NCI-H128 (cell line): ENCODE data around the gene KCNJ9.
"Not testable (repeated sequence)": the region's sequence is repeated elsewhere in the genome, so short reads cannot be mapped to it uniquely, and the experiment has no call there.

Experiments used
- DNase-seq: peaks from one replicate; lab custom pipeline; 2025; ENCODE audit not compliant: unreplicated experiment; lab: John Stamatoyannopoulos, UW

KCNJ9 gene

GRCh38 chr1:160124705-160125478 lies 43.6 kb downstream of the KCNJ9 start:
- no peak for DNase-seq

GRCh38 chr1:160125746-160126145 lies 44.4 kb downstream of the KCNJ9 start:
- no peak for DNase-seq

- DNase-seq = not testable (repeated sequence)
Observed at GRCh38 chr1:160126342-160126741, 45.0 kb downstream of the KCNJ9 start.

DNA sequence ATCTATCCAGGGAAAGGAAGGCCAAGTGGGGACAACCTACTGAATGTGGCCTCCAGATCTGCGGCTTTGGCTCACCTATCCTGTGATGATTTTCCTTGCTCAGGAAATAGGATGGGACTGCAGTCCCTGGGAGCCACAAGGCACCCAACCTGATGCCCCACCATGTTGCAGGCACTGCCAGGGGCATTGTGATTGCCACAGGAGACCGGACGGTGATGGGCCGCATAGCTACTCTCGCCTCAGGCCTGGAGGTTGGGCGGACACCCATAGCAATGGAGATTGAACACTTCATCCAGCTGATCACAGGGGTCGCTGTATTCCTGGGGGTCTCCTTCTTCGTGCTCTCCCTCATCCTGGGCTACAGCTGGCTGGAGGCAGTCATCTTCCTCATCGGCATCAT lies 46.0 kb downstream of the KCNJ9 start:
- DNase-seq = no peak

DNA sequence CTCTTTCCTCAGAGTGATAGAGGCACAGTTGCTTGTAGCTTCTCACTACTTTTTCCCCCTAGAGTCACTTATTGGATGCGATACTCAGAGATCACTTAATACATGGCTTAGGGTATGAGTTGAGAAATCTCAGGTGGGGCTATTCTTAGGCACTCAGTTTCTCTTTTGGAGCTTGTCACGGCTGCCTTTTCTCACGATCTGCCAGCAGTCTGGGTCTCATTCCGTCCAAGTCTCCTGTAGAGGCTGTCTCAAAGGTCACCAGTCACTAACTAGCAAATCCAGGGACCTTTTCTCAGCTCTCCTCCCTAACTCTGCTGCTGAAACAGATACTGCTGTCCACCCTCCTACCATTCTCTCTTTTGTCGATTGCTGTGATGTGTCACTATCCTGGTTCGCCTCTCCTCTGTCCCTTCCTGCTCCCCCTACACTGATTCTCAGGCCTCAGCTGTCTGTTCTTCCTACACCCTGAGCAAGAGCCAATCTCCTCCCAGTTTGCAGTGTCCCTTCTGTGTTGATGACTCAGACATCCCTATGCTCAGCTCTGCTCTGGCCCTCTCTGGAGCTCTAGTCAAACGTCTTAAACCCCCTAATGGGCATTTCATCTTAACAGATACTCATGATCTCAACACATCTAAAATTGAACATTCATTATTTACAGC lies 46.7 kb downstream of the KCNJ9 start:
- no peak for DNase-seq

- DNase-seq = no peak
Observed at GRCh38 chr1:160128636-160129035, 47.3 kb downstream of the KCNJ9 start.

GRCh38 chr1:160129046-160129445 lies 47.7 kb downstream of the KCNJ9 start:
- no peak for DNase-seq

- DNase-seq = no peak
Observed at GRCh38 chr1:160129558-160129957, 48.2 kb downstream of the KCNJ9 start.

GRCh38 chr1:160129966-160130365 lies 48.6 kb downstream of the KCNJ9 start:
- no peak for DNase-seq

DNA sequence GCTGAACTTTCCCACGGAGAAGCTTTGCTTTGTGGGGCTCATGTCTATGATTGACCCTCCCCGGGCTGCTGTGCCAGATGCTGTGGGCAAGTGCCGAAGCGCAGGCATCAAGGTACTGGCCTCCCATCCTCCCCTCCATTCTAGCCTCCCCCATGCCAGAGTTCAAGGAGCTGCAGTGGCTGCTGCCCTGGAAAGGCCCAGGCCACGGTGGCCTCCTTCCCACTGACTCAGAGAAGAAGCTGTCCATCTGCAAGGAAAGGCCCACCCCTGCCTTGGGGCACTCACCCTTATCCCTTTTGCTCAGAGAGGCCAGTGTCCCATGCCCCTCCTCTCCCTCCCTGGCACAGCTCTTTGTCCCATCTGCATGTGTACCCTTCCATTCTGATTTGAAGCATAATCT lies 49.1 kb downstream of the KCNJ9 start:
- DNase-seq = no peak

DNA sequence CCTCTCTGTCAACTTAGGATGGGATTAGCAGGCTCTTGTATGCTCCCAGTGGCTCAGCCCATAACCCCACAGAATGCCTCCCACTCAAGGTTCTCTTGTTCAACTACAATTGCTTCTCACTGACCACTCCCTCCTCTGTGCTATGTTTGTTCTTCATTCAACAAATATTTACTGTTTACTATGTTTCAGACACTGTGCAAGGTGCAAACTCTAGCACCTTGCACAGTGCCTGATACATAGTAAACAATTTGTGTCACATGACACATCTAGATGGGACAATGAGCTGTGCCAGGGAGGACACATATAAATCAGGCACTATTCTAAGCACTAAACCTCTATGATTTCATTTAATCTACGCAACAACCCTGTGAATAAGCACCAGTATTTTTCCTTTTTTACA lies 49.6 kb downstream of the KCNJ9 start:
- DNase-seq = no peak

GRCh38 chr1:160131803-160132565 lies 50.6 kb downstream of the KCNJ9 start:
- DNase-seq = no peak

DNA sequence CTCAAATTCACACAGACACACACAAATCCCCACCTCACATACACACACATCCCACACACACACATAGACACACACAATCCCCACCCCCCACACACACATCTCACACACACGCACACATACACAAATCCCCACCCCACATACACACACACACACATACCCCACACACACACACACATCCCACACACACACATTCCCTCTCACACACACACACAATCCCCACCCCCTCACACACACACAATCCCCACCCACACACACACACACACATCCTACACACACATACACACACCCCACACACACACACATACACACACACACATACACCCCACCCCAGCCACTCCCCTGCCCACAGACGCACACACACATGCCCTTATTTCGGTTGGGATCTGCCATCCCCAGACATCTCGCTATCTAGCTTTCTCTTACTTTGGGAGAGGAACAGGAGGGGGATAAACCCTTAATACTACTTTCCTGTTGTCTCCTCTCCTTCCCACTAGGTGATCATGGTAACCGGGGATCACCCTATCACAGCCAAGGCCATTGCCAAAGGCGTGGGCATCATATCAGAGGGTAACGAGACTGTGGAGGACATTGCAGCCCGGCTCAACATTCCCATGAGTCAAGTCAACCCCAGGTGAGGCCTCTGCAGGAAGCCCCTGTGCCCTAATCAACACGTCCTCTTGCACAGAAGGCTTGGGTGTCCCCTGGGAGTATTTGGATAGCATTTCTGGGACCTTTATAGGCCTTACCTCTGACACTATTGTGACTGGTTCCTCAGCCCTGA lies 52.8 kb downstream of the KCNJ9 start:
- no peak for DNase-seq

DNA sequence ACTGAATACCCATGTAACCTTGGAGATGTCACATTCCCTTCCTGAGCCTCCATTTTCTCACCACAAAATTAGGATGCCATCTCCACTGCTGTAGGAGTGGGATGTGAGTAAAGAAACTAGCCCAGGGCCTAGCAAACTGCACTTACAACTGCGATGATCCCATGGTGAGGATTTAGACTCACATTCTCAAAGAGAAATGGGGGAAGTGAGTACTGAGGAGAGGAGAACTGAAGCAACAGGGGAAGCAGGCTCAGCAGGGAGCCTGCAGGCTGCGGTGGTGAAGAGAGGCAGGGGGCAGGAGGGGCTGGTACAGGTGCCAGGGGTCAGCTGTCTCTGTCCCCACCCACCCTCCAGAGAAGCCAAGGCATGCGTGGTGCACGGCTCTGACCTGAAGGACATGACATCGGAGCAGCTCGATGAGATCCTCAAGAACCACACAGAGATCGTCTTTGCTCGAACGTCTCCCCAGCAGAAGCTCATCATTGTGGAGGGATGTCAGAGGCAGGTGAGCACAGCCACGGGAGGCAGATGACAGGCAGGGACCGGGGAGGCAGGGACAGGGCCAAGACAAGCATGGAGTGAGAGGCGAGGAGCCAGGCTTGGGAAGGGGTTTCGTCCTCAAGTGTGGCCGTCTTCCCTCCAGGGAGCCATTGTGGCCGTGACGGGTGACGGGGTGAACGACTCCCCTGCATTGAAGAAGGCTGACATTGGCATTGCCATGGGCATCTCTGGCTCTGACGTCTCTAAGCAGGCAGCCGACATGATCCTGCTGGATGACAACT lies 53.6 kb downstream of the KCNJ9 start:
- no peak for DNase-seq

GRCh38 chr1:160136121-160136925 lies 55.0 kb downstream of the KCNJ9 start:
- DNase-seq = no peak

DNA sequence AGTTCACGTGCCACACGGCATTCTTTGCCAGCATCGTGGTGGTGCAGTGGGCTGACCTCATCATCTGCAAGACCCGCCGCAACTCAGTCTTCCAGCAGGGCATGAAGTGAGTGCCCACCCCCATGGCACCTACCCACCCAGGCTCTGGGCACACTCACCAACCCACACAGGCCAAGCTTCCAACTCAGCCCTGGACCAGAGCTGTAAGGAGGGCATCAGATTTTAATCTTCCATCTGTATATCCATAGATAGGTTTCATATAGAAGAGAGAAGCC lies 55.5 kb downstream of the KCNJ9 start:
- no peak for DNase-seq

GRCh38 chr1:160137216-160137862 lies 56.0 kb downstream of the KCNJ9 start:
- DNase-seq = no peak

DNA sequence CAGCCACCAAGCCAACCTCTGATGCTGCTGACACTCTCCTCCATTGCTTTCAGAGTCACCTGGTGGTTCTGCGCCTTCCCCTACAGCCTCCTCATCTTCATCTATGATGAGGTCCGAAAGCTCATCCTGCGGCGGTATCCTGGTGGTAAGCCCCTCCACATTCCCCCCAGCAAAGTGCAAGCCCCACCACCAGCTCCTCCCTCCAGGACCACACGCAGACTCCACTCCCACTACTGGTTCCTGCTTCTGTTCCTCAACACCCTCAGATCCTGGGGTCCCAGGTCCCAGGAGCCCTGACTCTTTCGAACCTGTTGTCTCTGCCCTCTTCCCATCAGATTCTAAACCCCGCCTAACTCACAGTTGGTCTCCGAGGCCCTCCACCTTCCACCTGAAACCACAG lies 58.5 kb downstream of the KCNJ9 start:
- no peak for DNase-seq
